Panc1 (cell line): Measurements from ENCODE around the gene ITGAL.

Experiments used
- POLR2AphosphoS5 ChIP-seq: IDR thresholded peaks from 2 replicates; pipeline ENCODE4 v1.6.1; 2012; ENCODE audit warnings: mild to moderate bottlenecking, low read depth, low read length, moderate library complexity
- SIN3A ChIP-seq: IDR thresholded peaks from 2 replicates; pipeline ENCODE4 v1.6.1; 2012; ENCODE audit warnings: low read depth, mild to moderate bottlenecking, low read length, moderate library complexity, borderline replicate concordance; ENCODE audit not compliant: insufficient read depth
- TCF7L2 ChIP-seq: IDR thresholded peaks from 2 replicates; pipeline ENCODE4 v1.6.1; 2011; ENCODE audit warnings: mild to moderate bottlenecking, low read depth, low read length, inconsistent platforms
- TF ChIP-seq, protein P1 (sequence below): fragments of 450-650 bp; IDR thresholded peaks from 2 replicates; pipeline ENCODE4 v1.5.1; 2017; ENCODE audit warnings: mild to moderate bottlenecking
- TF ChIP-seq, protein P2 (sequence below), 2 experiments: IDR thresholded peaks; 2 replicates each; pipeline ENCODE4 v1.6.1; 2011 to 2012; ENCODE audit warnings: low read depth in 2 of 2, control low read depth in 1 of 2, low read length in 1 of 2, mild to moderate bottlenecking in 1 of 2, moderate library complexity in 1 of 2; ENCODE audit not compliant: insufficient read depth in 1 of 2

GRCh38 chr16:30521873-30522641 is 49.5 kb downstream of the ITGAL start:
- TF ChIP-seq, protein P1, sequence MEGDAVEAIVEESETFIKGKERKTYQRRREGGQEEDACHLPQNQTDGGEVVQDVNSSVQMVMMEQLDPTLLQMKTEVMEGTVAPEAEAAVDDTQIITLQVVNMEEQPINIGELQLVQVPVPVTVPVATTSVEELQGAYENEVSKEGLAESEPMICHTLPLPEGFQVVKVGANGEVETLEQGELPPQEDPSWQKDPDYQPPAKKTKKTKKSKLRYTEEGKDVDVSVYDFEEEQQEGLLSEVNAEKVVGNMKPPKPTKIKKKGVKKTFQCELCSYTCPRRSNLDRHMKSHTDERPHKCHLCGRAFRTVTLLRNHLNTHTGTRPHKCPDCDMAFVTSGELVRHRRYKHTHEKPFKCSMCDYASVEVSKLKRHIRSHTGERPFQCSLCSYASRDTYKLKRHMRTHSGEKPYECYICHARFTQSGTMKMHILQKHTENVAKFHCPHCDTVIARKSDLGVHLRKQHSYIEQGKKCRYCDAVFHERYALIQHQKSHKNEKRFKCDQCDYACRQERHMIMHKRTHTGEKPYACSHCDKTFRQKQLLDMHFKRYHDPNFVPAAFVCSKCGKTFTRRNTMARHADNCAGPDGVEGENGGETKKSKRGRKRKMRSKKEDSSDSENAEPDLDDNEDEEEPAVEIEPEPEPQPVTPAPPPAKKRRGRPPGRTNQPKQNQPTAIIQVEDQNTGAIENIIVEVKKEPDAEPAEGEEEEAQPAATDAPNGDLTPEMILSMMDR: no peak
- no peak for TF ChIP-seq TCF7L2
- TF ChIP-seq, protein P2, sequence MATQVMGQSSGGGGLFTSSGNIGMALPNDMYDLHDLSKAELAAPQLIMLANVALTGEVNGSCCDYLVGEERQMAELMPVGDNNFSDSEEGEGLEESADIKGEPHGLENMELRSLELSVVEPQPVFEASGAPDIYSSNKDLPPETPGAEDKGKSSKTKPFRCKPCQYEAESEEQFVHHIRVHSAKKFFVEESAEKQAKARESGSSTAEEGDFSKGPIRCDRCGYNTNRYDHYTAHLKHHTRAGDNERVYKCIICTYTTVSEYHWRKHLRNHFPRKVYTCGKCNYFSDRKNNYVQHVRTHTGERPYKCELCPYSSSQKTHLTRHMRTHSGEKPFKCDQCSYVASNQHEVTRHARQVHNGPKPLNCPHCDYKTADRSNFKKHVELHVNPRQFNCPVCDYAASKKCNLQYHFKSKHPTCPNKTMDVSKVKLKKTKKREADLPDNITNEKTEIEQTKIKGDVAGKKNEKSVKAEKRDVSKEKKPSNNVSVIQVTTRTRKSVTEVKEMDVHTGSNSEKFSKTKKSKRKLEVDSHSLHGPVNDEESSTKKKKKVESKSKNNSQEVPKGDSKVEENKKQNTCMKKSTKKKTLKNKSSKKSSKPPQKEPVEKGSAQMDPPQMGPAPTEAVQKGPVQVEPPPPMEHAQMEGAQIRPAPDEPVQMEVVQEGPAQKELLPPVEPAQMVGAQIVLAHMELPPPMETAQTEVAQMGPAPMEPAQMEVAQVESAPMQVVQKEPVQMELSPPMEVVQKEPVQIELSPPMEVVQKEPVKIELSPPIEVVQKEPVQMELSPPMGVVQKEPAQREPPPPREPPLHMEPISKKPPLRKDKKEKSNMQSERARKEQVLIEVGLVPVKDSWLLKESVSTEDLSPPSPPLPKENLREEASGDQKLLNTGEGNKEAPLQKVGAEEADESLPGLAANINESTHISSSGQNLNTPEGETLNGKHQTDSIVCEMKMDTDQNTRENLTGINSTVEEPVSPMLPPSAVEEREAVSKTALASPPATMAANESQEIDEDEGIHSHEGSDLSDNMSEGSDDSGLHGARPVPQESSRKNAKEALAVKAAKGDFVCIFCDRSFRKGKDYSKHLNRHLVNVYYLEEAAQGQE (IDR thresholded peaks at IDR 0.05; ENCODE audit: insufficient read depth in 1 of 2, low read depth in 2 of 2, low read length in 1 of 2): no peak
- no peak for TF ChIP-seq POLR2AphosphoS5
- no peak for TF ChIP-seq SIN3A
